K562 (cell line): ENCODE data around the gene SYT13. TPM values are rescaled to one million over a fixed set of nuclear protein-coding genes. Genes with fewer than 3 reads are reported as not detected.

Experiments used
- ATAC-seq: fragments of 200-7000 bp; cut with Tn5 transposase; 3 replicates; pipeline ENCODE4 v1.9.1; 2020; ENCODE audit warnings: moderate library complexity
- BruUV-seq: library from RNA; stranded (reverse); fragments of 400-500 nt; replicated peaks from 2 replicates; lab custom pipeline; 2021; lab: Mats Ljungman, UMichigan
- CTCF ChIA-PET: fragments of 300-600 bp; formaldehyde crosslinking; extraction: SDS; loops from one replicate; lab custom pipeline; 2021; ENCODE audit warnings: low intra/inter-chr PET ratio; lab: Yijun Ruan, JAX
- POLR2A ChIA-PET: fragments of 300-600, 350-650 bp; sonication (Branson Sonifier 250); formaldehyde crosslinking; extraction: SDS; loops from one replicate; lab custom pipeline; 2021; ENCODE audit warnings: antibody characterized with exemption, inconsistent platforms; lab: Yijun Ruan, JAX
- DNase-seq, 4 experiments: peaks; one replicate each; pipeline versions ENCODE4 v3.0.0 to v3.0.0-alpha.2; 2011 to 2018; ENCODE audit warnings: low spot score in 3 of 4, mixed read lengths in 3 of 4; ENCODE audit errors: extremely low read depth in 1 of 4
- FAIRE-seq: peaks from 2 replicates; lab custom pipeline; 2011; peaks lifted over from hg19 to GRCh38; lab: Jason Lieb, UNC
- H2AFZ ChIP-seq: 2 replicates; pipeline ENCODE4 v1.6.0; 2011; ENCODE audit warnings: low read depth, low read length, control low read depth, inconsistent platforms
- H3K27ac ChIP-seq: fragments of 200-600 bp; 3 replicates; pipeline ENCODE4 v1.8.0; 2011; ENCODE audit warnings: low read depth, mild to moderate bottlenecking, control low read depth, inconsistent platforms, low read length, moderate library complexity, mixed read lengths; ENCODE audit errors: extremely low read depth
- H3K27me3 ChIP-seq, 2 experiments: fragments of 300-600 bp in 1 of 2; 2 replicates in 1 of 2; 3 replicates in 1 of 2; pipeline versions ENCODE4 v1.6.0 to v1.8.0; 2011; ENCODE audit warnings: inconsistent platforms in 2 of 2, low read length in 2 of 2, mild to moderate bottlenecking in 1 of 2, mixed read lengths in 1 of 2, moderate library complexity in 1 of 2; ENCODE audit not compliant: control insufficient read depth in 2 of 2, insufficient read depth in 2 of 2
- H3K36me3 ChIP-seq: fragments of 300-600 bp; 3 replicates; pipeline ENCODE4 v1.8.0; 2011; ENCODE audit warnings: mild to moderate bottlenecking, low read length, inconsistent platforms; ENCODE audit not compliant: control insufficient read depth, insufficient read depth
- H3K4me1 ChIP-seq, 2 experiments: fragments of 200-600 bp in 1 of 2; replicated peaks in 1 of 2; 2 replicates in 1 of 2; 3 replicates in 1 of 2; pipeline versions ENCODE4 v1.5.1 to v1.8.0; 2011; ENCODE audit warnings: inconsistent platforms in 2 of 2, low read length in 2 of 2, mild to moderate bottlenecking in 1 of 2, mixed read lengths in 1 of 2, moderate library complexity in 1 of 2; ENCODE audit not compliant: control insufficient read depth in 2 of 2, insufficient read depth in 2 of 2
- H3K4me2 ChIP-seq: 2 replicates; pipeline ENCODE4 v1.6.1; 2011; ENCODE audit warnings: low read length, control low read depth, inconsistent platforms, mixed read lengths; ENCODE audit not compliant: insufficient read depth
- H3K4me3 ChIP-seq: fragments of 200-600 bp; sonication (generic), shearing (Covaris generic); 2 replicates; pipeline ENCODE4 v1.5.1; 2016; ENCODE audit warnings: control low read depth, inconsistent platforms
- H3K79me2 ChIP-seq: fragments of 200-600 bp; 3 replicates; pipeline ENCODE4 v1.8.0; 2011; ENCODE audit warnings: low read length, inconsistent platforms; ENCODE audit not compliant: control insufficient read depth, insufficient read depth
- H3K9ac ChIP-seq, 2 experiments: 2 replicates each; pipeline versions ENCODE4 v1.6.0 to v1.6.1; 2011; ENCODE audit warnings: low read depth in 2 of 2, low read length in 2 of 2, control low read depth in 1 of 2, inconsistent platforms in 1 of 2, mild to moderate bottlenecking in 1 of 2, mixed read lengths in 1 of 2; ENCODE audit not compliant: insufficient read depth in 1 of 2
- H3K9me1 ChIP-seq: one replicate; pipeline ENCODE4 v1.6.0; 2011; ENCODE audit warnings: inconsistent platforms, mild to moderate bottlenecking, low read length, moderate library complexity; ENCODE audit not compliant: control insufficient read depth, insufficient read depth
- H3K9me3 ChIP-seq: replicated peaks from 2 replicates; pipeline ENCODE4 v1.5.1; 2011; ENCODE audit warnings: low read depth, low read length, inconsistent platforms; ENCODE audit not compliant: control insufficient read depth, insufficient read depth
- H4K20me1 ChIP-seq: replicated peaks from 2 replicates; pipeline ENCODE4 v1.6.1; 2011; ENCODE audit warnings: low read length, inconsistent platforms, mixed read lengths; ENCODE audit not compliant: control insufficient read depth, insufficient read depth
- BCOR ChIP-seq: fragments of 450-650 bp; IDR thresholded peaks from 2 replicates; pipeline ENCODE4 v1.6.1; 2016
- CBX8 ChIP-seq: fragments of 200-600 bp; sonication (generic); IDR thresholded peaks from 2 replicates; pipeline ENCODE4 v1.6.1; 2012; ENCODE audit warnings: borderline replicate concordance, mixed run types, low read depth, mild to moderate bottlenecking, moderate library complexity, mixed read lengths, low read length, control low read depth, inconsistent platforms; ENCODE audit not compliant: poor library complexity, severe bottlenecking; ENCODE audit errors: extremely low read depth
- FOSL1 ChIP-seq: fragments of 200-800 bp; sonication (Bioruptor generic); conservative IDR thresholded peaks from 2 replicates; pipeline ENCODE4 v1.6.1; 2016; ENCODE audit warnings: missing genetic modification characterization, missing compliant biosample characterization
- KLF10 ChIP-seq: fragments of 250-450 bp; sonication (Bioruptor Pico); IDR thresholded peaks from 2 replicates; pipeline ENCODE4 v1.6.1; 2021; ENCODE audit warnings: matching md5 sums
- LEF1 ChIP-seq: fragments of 450-650 bp; IDR thresholded peaks from 2 replicates; pipeline ENCODE4 v1.6.1; 2016; ENCODE audit warnings: mild to moderate bottlenecking
- RHOXF2B ChIP-seq: fragments of 250-450 bp; sonication (Bioruptor Pico); conservative IDR thresholded peaks from 2 replicates; pipeline ENCODE4 v1.5.1; 2021
- ZFP36 ChIP-seq: fragments of 150-350 bp; IDR thresholded peaks from 2 replicates; pipeline ENCODE4 v1.6.1; 2018; ENCODE audit warnings: low read length, low read depth; ENCODE audit not compliant: partially characterized antibody
- ZNF778 ChIP-seq: fragments of 450-650 bp; formaldehyde crosslinking; IDR thresholded peaks from 2 replicates; pipeline ENCODE4 v1.4.0; 2020; ENCODE audit warnings: mild to moderate bottlenecking, moderate library complexity
- WGBS: fragments of 100-300 bp; shearing (Covaris generic); methylation state at CpG from one replicate; pipeline ENCODE4 v1.1.6; 2016; ENCODE audit warnings: low coverage, mixed read lengths; ENCODE audit not compliant: insufficient coverage; ENCODE audit errors: missing lambda C conversion rate; 5-methylcytosine and 5-hydroxymethylcytosine counted together
- in situ Hi-C: fragments of 300-500 bp; cut with MboI; formaldehyde crosslinking; loops from 4 replicates; pipeline ENCODE4 v1.15.0; 2018; ENCODE audit warnings: inconsistent platforms, mixed read lengths
- intact Hi-C: fragments of 100-400 bp; cut with micrococcal nuclease; formaldehyde crosslinking; loops from 2 replicates; pipeline ENCODE4 v1.14.2; 2022
- polyA plus RNA-seq, 8 experiments: library from polyadenylated mRNA; depleted of rRNA in 4 of 8; stranded (reverse) in 5 of 8; unstranded in 3 of 8; fragments of >200 nt; fragmentation: Nextera tagmentation in 2 of 8; fragmentation: Illumina TruSeq in 1 of 8; extraction: Ambion mirVana in 2 of 8; extraction: Trizol in 1 of 8; gene quantifications; 2 replicates each; pipeline versions ENCODE4 v1.2.1 to v1.2.3, GENCODE V29; 2011 to 2014; ENCODE audit warnings: inconsistent platforms in 1 of 8, missing spikeins in 1 of 8
- total RNA-seq, 7 experiments: library from RNA; depleted of rRNA in 6 of 7; stranded (reverse); fragments of >200 nt in 6 of 7; fragmentation: Illumina TruSeq in 2 of 7; extraction: Trizol in 2 of 7; gene quantifications; 2 replicates each; pipeline versions ENCODE4 v1.2.1 to v1.2.3, GENCODE V29; 2011 to 2021; ENCODE audit warnings: low replicate concordance in 1 of 7
- TF ChIP-seq, protein P1 (sequence below), 2 experiments: fragments of 450-650 bp in 1 of 2; sonication (generic) in 1 of 2; formaldehyde crosslinking in 1 of 2; IDR thresholded peaks; 2 replicates each; pipeline versions ENCODE4 v1.7.1 to v1.9.0; 2016 to 2022; ENCODE audit warnings: inconsistent platforms in 1 of 2, mild to moderate bottlenecking in 1 of 2, missing genetic modification reagents in 1 of 2
- TF ChIP-seq, protein P2 (sequence below): fragments of 450-650 bp; formaldehyde crosslinking; IDR thresholded peaks from 2 replicates; pipeline ENCODE4 v1.4.0; 2020; ENCODE audit warnings: mild to moderate bottlenecking, moderate library complexity
- TF ChIP-seq, protein P3 (sequence below): fragments of 450-650 bp; formaldehyde crosslinking; IDR thresholded peaks from 2 replicates; pipeline ENCODE4 v1.4.0; 2022; ENCODE audit warnings: missing genetic modification characterization

Gene SYT13
- total and polyA plus RNA-seq, 9 of the 15 experiments (the other 6 are each of a cell fraction or from before 2014, with no cell fraction given): under 0.01 to 0.13 (median 0.08) TPM; not detected in 2

DNA sequence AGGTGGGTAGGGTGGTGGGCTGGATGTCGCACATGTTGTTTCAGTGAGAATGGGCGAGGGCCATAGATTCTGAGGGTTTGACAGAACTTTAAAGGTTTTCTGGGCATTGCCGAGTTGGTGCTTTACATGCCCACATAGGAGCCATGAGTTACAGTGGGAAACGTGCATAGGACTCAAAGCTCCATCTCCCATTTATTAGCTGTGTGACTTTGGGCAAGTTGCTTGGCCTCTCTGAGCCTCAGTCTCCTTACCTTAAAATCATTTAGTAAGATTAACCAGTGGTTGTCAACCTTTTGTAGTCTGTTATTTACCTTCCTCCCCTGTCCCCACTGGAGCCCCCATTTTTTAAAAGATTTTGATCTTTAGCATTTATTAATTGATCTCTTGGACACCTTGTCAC, 67.4 kb downstream of the SYT13 start:
- no TSS peak for BruUV-seq
- H3K4me2 ChIP-seq: no peak overlapping the region
- no peaks in the 10 kb centered on the region for H3K79me2 ChIP-seq
- no peak overlapping the region for H2AFZ ChIP-seq
- in situ Hi-C loops (no loop called here), intact Hi-C loops (loop anchor here (10.0 kb wide), 1 partner anchor 116 kb away; no protein-coding TSS in a partner anchor)
- no peak for ATAC-seq
- no peaks in the 10 kb centered on the region for H3K9me1 ChIP-seq
- no peak for DNase-seq
- CTCF ChIA-PET: no interaction called here
- no peak overlapping the region for H3K9ac ChIP-seq
- WGBS: 0% methylated on average over 4 of the region's 4 CpGs
- H3K4me3 ChIP-seq: no peak overlapping the region
- peaks cover 0 to 4% of the 10 kb centered on the region in 2 experiments; a peak in 1 of 5 replicates for H3K4me1 ChIP-seq
- H4K20me1 ChIP-seq: no peaks in the 10 kb centered on the region
- no peak overlapping the region for H3K27ac ChIP-seq
- POLR2A ChIA-PET: no interaction called here
- no peaks in the 10 kb centered on the region for H3K9me3 ChIP-seq
- no peaks in the 10 kb centered on the region for H3K36me3 ChIP-seq
- no peak for FAIRE-seq
- H3K27me3 ChIP-seq: peaks cover 2 to 23% of the 10 kb centered on the region in 2 experiments; a peak in 2 of 5 replicates
- TF ChIP-seq, protein P1, sequence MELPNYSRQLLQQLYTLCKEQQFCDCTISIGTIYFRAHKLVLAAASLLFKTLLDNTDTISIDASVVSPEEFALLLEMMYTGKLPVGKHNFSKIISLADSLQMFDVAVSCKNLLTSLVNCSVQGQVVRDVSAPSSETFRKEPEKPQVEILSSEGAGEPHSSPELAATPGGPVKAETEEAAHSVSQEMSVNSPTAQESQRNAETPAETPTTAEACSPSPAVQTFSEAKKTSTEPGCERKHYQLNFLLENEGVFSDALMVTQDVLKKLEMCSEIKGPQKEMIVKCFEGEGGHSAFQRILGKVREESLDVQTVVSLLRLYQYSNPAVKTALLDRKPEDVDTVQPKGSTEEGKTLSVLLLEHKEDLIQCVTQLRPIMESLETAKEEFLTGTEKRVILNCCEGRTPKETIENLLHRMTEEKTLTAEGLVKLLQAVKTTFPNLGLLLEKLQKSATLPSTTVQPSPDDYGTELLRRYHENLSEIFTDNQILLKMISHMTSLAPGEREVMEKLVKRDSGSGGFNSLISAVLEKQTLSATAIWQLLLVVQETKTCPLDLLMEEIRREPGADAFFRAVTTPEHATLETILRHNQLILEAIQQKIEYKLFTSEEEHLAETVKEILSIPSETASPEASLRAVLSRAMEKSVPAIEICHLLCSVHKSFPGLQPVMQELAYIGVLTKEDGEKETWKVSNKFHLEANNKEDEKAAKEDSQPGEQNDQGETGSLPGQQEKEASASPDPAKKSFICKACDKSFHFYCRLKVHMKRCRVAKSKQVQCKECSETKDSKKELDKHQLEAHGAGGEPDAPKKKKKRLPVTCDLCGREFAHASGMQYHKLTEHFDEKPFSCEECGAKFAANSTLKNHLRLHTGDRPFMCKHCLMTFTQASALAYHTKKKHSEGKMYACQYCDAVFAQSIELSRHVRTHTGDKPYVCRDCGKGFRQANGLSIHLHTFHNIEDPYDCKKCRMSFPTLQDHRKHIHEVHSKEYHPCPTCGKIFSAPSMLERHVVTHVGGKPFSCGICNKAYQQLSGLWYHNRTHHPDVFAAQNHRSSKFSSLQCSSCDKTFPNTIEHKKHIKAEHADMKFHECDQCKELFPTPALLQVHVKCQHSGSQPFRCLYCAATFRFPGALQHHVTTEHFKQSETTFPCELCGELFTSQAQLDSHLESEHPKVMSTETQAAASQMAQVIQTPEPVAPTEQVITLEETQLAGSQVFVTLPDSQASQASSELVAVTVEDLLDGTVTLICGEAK (IDR thresholded peaks at IDR 0.05): no peak
- TF ChIP-seq, protein P1 (CRISPR knock-in tag; IDR thresholded peaks at IDR 0.05): no peak
- TF ChIP-seq LEF1 (no peak), ZFP36 (peak; percentile 81), FOSL1 (no peak), KLF10 (no peak), CBX8 (no peak), ZNF778 (CRISPR knock-in tag) (no peak), BCOR (peak; percentile 51; the same call in 1 of the 2 replicates), RHOXF2B (CRISPR knock-in tag) (no peak)
- TF ChIP-seq, protein P2, sequence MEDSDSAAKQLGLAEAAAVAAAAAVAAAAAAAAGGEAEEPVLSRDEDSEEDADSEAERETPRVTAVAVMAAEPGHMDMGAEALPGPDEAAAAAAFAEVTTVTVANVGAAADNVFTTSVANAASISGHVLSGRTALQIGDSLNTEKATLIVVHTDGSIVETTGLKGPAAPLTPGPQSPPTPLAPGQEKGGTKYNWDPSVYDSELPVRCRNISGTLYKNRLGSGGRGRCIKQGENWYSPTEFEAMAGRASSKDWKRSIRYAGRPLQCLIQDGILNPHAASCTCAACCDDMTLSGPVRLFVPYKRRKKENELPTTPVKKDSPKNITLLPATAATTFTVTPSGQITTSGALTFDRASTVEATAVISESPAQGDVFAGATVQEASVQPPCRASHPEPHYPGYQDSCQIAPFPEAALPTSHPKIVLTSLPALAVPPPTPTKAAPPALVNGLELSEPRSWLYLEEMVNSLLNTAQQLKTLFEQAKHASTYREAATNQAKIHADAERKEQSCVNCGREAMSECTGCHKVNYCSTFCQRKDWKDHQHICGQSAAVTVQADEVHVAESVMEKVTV (CRISPR knock-in tag): no peak
- TF ChIP-seq, protein P3, sequence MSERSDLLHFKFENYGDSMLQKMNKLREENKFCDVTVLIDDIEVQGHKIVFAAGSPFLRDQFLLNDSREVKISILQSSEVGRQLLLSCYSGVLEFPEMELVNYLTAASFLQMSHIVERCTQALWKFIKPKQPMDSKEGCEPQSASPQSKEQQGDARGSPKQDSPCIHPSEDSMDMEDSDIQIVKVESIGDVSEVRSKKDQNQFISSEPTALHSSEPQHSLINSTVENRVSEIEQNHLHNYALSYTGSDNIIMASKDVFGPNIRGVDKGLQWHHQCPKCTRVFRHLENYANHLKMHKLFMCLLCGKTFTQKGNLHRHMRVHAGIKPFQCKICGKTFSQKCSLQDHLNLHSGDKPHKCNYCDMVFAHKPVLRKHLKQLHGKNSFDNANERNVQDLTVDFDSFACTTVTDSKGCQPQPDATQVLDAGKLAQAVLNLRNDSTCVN: no peak
